H7 (cell line): ENCODE measurements around the gene TOLLIP. TPM values are rescaled to one million over a fixed set of nuclear protein-coding genes. Genes with fewer than 3 reads are reported as not detected.
A peak's percentile ranks its signal among the peaks of the same experiment; 100 is the strongest.
"Not testable (repeated sequence)": the region's sequence is repeated elsewhere in the genome, so short reads cannot be mapped to it uniquely, and the experiment has no call there.

Source experiments
- DNase-seq: peaks from one replicate; pipeline ENCODE4 v3.0.0; 2012
- H3K27me3 ChIP-seq: 2 replicates; pipeline ENCODE4 v1.6.0; 2011; ENCODE audit warnings: mild to moderate bottlenecking, low read length; ENCODE audit not compliant: control insufficient read depth, insufficient read depth
- H3K36me3 ChIP-seq: replicated peaks from 2 replicates; pipeline ENCODE4 v1.5.1; 2011; ENCODE audit warnings: low read length; ENCODE audit not compliant: control insufficient read depth, insufficient read depth
- H3K4me3 ChIP-seq: 2 replicates; pipeline ENCODE4 v1.5.1; 2011; ENCODE audit warnings: low read depth, mild to moderate bottlenecking, control low read depth, low read length, moderate library complexity; ENCODE audit not compliant: insufficient read depth
- total RNA-seq: library from RNA; depleted of rRNA; stranded (reverse); fragments of >200 nt; shearing (Covaris generic); gene quantifications from 2 replicates; pipeline ENCODE4 v1.2.3, GENCODE V29; 2014

TOLLIP gene
- total RNA-seq, 1 experiment from 2014 or later: 11.2 TPM

DNA sequence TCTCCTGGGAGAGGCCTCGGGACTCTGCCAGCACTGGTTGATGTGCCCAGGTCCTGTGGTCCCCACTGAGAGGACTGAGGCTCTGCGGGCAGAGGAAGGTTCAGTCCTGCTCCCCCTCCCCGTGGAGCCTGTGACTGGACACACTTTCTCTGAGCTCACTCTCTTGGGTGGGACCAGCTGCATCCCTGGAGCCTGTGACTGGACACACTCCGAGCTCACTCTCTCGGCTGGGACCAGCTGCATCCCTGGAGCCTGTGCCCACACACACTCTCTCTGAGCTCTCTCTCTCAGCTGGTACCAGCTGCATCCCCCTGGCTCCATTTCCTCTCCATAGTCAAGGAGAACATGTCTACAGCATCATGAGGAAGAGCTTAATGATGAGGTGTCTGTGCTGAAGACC is 39.5 kb downstream of the TOLLIP start:
- H3K27me3 ChIP-seq: no peaks in the 10 kb centered on the region
- H3K4me3 ChIP-seq: no peak overlapping the region
- no peaks in the 10 kb centered on the region for H3K36me3 ChIP-seq
- no peak for DNase-seq

GRCh38 chr11:1267441-1268100 is 41.9 kb downstream of the TOLLIP start:
- no peaks in the 10 kb centered on the region for H3K36me3 ChIP-seq
- H3K27me3 ChIP-seq: no peaks in the 10 kb centered on the region
- H3K4me3 ChIP-seq: no peak overlapping the region
- DNase-seq: no peak

- H3K27me3 ChIP-seq, DNase-seq, H3K4me3 ChIP-seq, H3K36me3 ChIP-seq: not testable (repeated sequence)
Observed at GRCh38 chr11:1266976-1267375, 42.5 kb downstream of the TOLLIP start.

DNA sequence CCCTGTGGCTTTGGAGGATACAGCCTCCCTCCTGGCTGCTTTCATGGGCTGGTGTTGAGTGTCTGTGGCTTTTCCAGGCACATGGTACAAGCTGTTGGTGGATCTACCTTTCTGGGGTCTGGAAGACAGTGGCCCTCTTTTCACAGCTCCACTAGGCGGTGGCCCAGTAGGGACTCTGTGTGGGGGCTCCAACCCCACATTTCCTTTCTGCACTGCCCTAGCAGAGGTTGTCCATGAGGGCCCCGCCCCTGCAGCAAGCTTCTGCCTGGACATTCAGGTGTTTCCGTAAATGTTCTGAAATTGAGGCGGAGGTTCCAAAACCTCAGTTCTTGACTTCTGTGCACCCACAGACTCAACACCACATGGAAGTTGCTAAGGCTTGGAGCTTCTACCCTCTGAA is 44.0 kb downstream of the TOLLIP start:
- H3K27me3 ChIP-seq, H3K36me3 ChIP-seq, H3K4me3 ChIP-seq, DNase-seq: not testable (repeated sequence)

GRCh38 chr11:1264444-1264843 is 45.0 kb downstream of the TOLLIP start:
- H3K4me3 ChIP-seq, H3K27me3 ChIP-seq, H3K36me3 ChIP-seq, DNase-seq: not testable (repeated sequence)

DNA sequence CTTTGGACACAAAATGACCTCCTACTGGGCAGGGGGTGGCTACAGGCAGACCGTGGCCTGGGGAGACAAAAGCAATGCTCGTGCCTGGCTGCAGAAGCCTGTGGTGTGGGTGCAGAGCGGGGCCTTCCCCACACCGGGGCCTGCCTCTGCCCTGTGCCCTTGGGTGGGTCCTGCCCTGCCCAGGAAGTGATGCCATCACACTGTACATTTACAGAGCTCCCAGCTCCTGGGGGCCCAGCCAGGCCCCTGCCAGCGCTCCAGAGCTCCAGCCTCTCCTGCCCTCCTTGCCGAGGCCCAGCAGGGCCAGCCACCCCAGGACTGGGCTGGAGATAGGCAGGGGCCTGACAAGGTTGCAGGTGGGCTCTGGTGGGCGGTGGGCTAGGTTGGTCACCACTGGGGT is 46.4 kb downstream of the TOLLIP start:
- H3K27me3 ChIP-seq: no peaks in the 10 kb centered on the region
- DNase-seq: no peak
- no peak overlapping the region for H3K4me3 ChIP-seq

GRCh38 chr11:1262172-1263006 is 47.0 kb downstream of the TOLLIP start:
- no peaks in the 10 kb centered on the region for H3K36me3 ChIP-seq
- peak overlapping the region; percentile 48 for H3K4me3 ChIP-seq
- DNase-seq: peak; percentile 96
- H3K27me3 ChIP-seq: no peaks in the 10 kb centered on the region

More for the DNA sequence above, 46.4 kb downstream of the TOLLIP start:
- no peaks in the 10 kb centered on the region for H3K36me3 ChIP-seq

- Histone ChIP-seq H3K36me3 (no peaks in the 10 kb centered on the region), H3K27me3 (no peaks in the 10 kb centered on the region), H3K4me3 (no peak overlapping the region)
- DNase-seq: no peak
Observed at GRCh38 chr11:1261241-1262071, 48.0 kb downstream of the TOLLIP start.

GRCh38 chr11:1260620-1261019 is 48.8 kb downstream of the TOLLIP start:
- Histone ChIP-seq H3K27me3 (no peaks in the 10 kb centered on the region), H3K4me3 (no peak overlapping the region), H3K36me3 (no peaks in the 10 kb centered on the region)
- DNase-seq: no peak

DNA sequence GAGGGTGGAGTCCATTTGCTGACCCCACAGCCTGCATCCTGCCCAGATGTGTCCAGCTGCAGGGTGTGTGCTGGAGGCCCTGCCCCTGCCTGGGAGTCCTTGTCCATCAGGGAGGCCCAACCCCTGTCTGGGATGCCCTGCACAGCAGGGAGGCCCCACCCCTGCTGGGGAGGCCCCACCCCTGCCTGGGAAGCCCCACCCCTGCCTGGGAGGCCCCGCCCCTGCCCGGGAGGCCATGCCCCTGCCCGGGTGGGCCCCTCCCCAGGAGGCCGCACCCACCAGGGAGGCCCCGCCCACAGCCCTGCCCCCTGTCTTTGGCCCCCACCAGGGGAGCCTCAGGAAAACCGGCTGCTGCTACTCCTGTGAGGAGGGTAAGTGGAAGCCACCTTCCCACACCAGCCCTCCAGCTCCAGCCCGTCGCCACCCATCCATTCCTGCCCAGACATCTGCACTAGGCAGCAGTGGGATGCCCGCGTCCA is 49.4 kb downstream of the TOLLIP start:
- DNase-seq: peak; percentile 92
- H3K4me3 ChIP-seq: no peak overlapping the region
- H3K36me3 ChIP-seq: no peaks in the 10 kb centered on the region
- H3K27me3 ChIP-seq: no peaks in the 10 kb centered on the region

DNA sequence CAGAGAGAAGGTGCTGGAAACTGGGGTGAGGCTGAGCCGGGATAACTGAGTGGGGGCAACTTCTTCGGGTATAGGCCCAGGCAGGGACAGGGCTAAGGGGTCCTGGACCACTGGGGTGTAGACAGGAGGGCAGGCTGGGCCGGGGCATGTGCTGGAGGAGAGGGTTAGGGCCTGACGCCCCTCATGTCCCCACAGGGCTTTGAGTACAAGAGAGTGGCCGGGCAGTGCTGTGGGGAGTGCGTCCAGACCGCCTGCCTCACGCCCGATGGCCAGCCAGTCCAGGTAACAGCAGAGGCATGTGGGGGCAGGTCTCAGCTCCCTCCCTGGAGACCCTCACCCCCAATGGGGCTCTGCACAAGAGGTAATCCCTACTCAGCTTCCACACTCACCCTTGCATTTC is 49.9 kb downstream of the TOLLIP start:
- no peaks in the 10 kb centered on the region for H3K36me3 ChIP-seq
- H3K4me3 ChIP-seq: no peak overlapping the region

GRCh38 chr11:1259076-1259461 is 50.4 kb downstream of the TOLLIP start:
- Histone ChIP-seq H3K36me3 (no peaks in the 10 kb centered on the region), H3K27me3 (no peaks in the 10 kb centered on the region), H3K4me3 (no peak overlapping the region)
- no peak for DNase-seq

More for the DNA sequence above, 49.9 kb downstream of the TOLLIP start:
- H3K27me3 ChIP-seq: no peaks in the 10 kb centered on the region
- DNase-seq: no peak

- Histone ChIP-seq H3K27me3 (no peaks in the 10 kb centered on the region), H3K4me3 (no peak overlapping the region), H3K36me3 (no peaks in the 10 kb centered on the region)
- no peak for DNase-seq
Observed at GRCh38 chr11:1258401-1259075, 50.9 kb downstream of the TOLLIP start.

DNA sequence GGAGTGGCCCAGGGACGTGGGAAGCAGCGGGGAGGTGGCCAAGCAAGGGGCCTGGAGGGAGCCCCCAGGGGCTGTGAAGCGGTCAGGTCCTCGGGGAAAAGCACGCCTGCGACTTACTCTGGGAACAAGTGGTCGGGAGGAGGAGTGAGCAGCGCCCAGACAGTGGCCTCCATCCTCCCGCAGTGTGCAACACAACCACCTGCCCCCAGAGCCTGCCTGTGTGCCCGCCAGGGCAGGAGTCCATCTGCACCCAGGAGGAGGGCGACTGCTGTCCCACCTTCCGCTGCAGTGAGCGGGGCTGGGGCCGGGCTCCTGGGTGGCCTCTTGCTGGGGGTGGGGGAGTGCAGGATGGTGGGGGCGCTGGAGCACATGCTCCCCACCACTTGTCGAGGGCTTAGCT is 51.5 kb downstream of the TOLLIP start:
- no peak for DNase-seq
- Histone ChIP-seq H3K4me3 (no peak overlapping the region), H3K27me3 (no peaks in the 10 kb centered on the region), H3K36me3 (no peaks in the 10 kb centered on the region)
